SK-N-SH (cell line): ENCODE results near the gene SPOCK1.

Experiments used
- CTCF ChIP-seq: fragments of 200-600 bp; sonication (generic); IDR thresholded peaks from 2 replicates; pipeline ENCODE4 v1.6.1; 2017; ENCODE audit warnings: antibody characterized with exemption, mild to moderate bottlenecking, moderate library complexity
- GABPA ChIP-seq: IDR thresholded peaks from 2 replicates; pipeline ENCODE4 v1.4.0; 2012; ENCODE audit warnings: low read depth, mild to moderate bottlenecking
- NFIC ChIP-seq: IDR thresholded peaks from 2 replicates; pipeline ENCODE4 v1.4.0; 2012; ENCODE audit warnings: borderline replicate concordance
- POLR2AphosphoS5 ChIP-seq: IDR thresholded peaks from 2 replicates; pipeline ENCODE4 v1.6.1; 2012; ENCODE audit warnings: low read depth, low read length
- TEAD4 ChIP-seq: IDR thresholded peaks from 2 replicates; pipeline ENCODE4 v1.4.0; 2012; ENCODE audit warnings: mild to moderate bottlenecking, borderline replicate concordance; ENCODE audit not compliant: insufficient read depth
- USF1 ChIP-seq: IDR thresholded peaks from 2 replicates; pipeline ENCODE4 v1.4.0; 2012; ENCODE audit warnings: low read depth, borderline replicate concordance
- YY1 ChIP-seq: IDR thresholded peaks from 2 replicates; pipeline ENCODE4 v1.4.0; 2012; ENCODE audit warnings: low read depth, mild to moderate bottlenecking

GRCh38 chr5:137113939-137114338 lies 385.2 kb downstream of the SPOCK1 start:
- TF ChIP-seq CTCF (no peak), NFIC (no peak), GABPA (no peak), YY1 (no peak), TEAD4 (no peak), POLR2AphosphoS5 (no peak), USF1 (no peak)
